Measurements from ENCODE around the gene PLXNA4.

GRCh38 chr7:132511387-132511786 lies 64.9 kb downstream of the PLXNA4 start:
- TF ChIP-seq CTCF (IDR thresholded peaks at IDR 0.05) (no peak), POLR2A (IDR thresholded peaks at IDR 0.05) (no peak), POLR2AphosphoS5 (IDR thresholded peaks at IDR 0.05) (no peak)

Measured in prostate gland (tissue), 2 donors.